ENCODE results near the gene CCNL2.
"Not testable (repeated sequence)": the region's sequence is repeated elsewhere in the genome, so short reads cannot be mapped to it uniquely, and the experiment has no call there.

The CCNL2 gene

DNA sequence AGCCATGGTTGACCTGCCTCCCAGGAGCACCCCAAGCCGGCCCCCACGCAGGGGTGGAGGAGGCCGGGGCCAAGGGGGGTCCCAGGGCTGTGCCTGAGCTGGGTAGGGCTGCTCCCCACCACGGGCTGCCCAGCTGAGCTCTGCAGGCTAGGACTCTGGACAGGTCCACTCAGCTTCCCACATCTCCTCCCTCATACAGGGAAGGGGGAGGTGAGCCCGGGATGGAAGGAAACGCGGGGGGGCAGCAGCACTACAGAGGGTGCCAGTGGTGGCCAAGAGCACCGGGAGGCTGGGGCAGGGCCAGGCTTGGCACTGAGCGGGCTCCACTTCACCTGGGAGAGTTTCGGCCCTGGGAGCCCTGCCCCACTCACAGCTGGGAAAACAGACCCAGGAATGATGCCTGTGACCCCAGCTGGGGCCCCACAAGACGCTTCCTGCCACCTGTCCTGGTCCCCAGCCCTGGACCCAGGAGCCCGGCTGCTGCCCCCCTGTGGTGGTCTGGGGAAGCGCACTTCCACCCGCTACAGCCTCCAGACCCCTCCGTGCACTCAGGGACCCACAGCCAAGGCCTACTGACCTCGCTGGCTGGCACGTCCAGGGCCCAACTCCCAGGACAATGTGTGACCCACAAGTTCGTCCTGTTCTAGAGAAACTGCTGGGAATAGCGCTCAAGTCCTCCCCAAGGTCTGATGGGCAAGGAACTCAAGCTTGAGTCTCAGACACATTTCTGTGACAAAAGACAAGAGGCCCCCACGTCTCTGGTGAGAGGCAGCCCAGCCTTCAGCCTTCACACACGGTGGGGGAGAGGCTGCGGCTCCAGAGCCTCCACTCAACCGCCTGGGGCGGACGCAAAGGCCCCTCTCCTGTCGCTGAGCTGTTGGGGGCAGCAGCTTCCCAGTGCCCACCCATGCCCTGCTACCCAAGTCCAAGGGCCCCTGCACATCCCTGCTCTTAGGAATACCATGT, 27.1 kb downstream of the CCNL2 start:
- DNase-seq: peak; percentile 69

DNA sequence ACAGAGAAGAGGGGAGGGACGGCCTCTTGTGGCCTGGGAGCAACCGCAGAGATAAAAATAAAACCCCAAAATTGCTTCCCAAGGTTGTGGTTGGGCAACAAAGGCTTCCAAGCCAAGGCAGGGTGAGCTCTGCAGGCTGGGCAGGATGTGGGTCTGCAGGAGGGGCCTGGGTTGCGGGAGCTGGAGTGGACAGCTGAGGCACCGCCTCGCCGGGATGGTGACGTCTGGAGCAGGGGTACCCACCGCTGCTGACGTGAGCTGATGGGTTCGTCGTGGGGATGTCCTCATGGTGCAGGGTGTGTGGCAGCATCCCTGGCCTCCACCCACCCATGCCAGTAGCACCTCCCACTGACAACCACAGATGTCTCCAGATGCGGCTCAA, 27.8 kb downstream of the CCNL2 start:
- peak; percentile 86 for DNase-seq

- DNase-seq: no peak
Measured at GRCh38 chr1:1370771-1371300, 28.3 kb downstream of the CCNL2 start.

- DNase-seq: not testable (repeated sequence)
Measured at GRCh38 chr1:1370094-1370493, 29.0 kb downstream of the CCNL2 start.

GRCh38 chr1:1367315-1367714, 31.8 kb downstream of the CCNL2 start:
- no peak for DNase-seq

- DNase-seq: no peak
Measured at GRCh38 chr1:1366699-1367066, 32.5 kb downstream of the CCNL2 start.

GRCh38 chr1:1365875-1366698, 33.0 kb downstream of the CCNL2 start:
- no peak for DNase-seq

DNA sequence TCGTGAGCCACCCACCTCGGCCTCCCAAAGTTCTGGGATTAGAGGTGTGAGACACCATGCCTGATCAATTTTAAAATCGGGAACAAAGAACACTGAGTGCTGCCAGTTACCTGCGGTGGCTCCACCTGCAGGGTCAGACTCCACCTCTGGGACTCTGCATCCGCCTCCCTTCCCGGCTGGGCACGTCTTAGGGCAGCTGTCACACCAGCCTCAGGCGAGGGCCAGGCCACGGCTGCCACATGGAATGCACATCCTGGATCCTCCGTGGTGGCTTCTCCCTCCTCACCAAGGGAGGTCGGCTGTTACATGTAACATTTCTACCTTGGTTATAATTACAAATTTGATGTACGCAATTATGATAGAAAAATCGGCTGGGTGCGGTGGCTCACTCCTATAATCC, 34.9 kb downstream of the CCNL2 start:
- no peak for DNase-seq

- no peak for DNase-seq
Measured at GRCh38 chr1:1361982-1362423, 37.1 kb downstream of the CCNL2 start.

- no peak for DNase-seq
Measured at GRCh38 chr1:1361233-1361981, 37.7 kb downstream of the CCNL2 start.

- no peak for DNase-seq
Measured at GRCh38 chr1:1360506-1361169, 38.5 kb downstream of the CCNL2 start.

GRCh38 chr1:1359664-1360468, 39.3 kb downstream of the CCNL2 start:
- no peak for DNase-seq

GRCh38 chr1:1359308-1359663, 39.8 kb downstream of the CCNL2 start:
- DNase-seq: no peak

DNA sequence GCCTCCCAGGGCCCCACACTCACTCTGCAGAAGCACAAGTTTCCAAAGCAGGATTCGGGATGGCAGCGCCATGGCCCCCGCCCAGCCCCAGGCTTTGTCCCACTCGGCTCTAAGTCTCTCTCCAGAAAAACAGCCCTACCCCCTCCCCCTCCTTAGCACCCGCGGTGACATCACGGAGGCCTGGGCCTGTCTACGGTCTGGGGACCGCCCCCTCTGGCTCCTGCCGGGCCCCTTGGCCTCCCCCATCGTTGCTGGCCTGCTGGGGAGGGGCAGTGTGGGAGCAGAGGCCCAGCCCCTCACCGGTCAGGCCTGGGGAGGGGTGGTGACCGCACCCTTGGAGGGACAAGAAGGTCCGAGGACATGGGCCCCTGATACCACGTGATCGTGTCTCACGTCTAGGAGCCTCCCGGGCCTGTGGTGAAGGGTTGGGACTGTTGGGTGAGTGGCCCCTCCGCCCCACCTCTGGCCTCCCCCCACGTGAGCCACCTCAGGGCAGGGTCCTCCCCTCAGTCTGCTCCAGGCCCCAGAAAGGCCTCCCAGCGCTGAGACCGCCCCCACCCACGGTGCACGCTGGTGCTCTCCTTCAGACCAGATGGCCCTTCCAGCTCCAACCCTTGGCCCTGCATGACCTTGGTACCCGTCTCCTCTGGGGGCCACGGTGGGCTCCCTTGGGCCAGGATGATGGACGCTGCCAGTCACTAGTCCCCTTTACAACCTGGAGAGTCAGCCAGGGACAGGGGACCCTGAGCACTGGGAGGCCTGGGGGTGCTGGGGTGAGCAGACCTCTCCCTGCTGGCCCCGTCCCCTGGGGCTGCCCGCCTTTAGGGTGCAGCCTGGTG, 40.5 kb downstream of the CCNL2 start, which contains the start of gene MXRA8:
Gene MXRA8 (minus strand): TSS at position 123 of the 839 bp plus-strand sequence. CDS start 51 bp downstream, at position 72.
- no peak for DNase-seq

DNA sequence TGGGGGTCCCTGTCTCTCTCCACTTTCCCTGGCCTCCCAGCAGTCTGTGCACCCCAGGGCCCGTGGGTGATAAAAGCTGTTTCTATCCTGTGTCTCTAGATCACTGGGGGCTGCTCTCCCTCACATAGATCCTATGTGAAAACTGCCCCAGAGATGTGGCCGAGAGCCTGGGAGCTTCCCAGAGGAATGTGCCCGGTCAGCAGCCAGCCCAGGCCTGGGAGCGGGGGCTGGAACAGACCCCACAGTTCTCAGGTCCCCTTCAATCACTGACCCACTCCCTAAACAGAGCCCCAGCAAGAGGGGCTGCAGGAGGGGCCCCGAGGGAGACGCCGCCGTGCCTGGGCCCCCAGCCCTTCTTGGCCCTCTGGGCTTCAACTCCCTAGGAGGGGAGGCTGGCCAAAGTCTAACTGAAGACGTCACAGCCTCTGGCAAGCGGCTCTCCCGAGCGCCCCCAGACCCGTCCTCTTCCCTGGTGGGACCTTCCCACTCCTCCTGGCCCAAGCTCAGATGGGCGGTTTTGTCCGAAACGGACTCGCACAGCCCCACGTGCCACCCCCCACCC, 41.2 kb downstream of the CCNL2 start:
- DNase-seq: no peak

DNA sequence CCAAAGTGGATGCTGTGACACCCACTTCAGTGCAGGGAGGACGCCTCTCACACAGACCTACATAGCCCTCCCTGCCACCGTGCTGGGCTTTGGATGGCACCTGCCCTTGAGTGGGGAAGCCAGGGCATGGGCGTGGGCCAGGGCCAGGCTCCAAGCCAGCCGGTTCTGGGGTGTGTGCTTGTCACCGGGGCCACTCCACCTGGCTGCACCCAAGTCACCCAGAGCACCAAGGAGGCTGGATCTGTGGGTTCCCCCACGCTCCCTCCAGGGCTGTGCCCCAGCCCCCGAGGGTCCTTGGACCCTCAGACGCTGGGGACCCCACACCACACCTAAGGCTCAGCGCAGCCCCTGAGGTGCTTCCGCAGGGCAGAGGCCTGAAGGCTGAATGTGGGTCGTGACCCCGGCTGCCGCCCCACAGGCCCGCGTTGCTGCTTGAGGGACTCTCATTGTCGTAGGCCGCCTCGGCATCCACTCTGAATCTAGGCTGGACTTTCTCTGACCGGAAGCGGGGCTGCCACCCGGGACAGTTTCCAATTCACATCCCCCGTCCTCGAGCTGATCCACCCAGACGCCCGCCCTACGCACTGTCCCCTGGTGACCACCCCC, 42.2 kb downstream of the CCNL2 start:
- no peak for DNase-seq

- DNase-seq: no peak
Measured at GRCh38 chr1:1356166-1356795, 42.9 kb downstream of the CCNL2 start.

GRCh38 chr1:1355416-1355815, 43.7 kb downstream of the CCNL2 start:
- DNase-seq: no peak
